22Rv1 (cell line): ENCODE data around the gene CUEDC1.
A peak's percentile ranks its signal among the peaks of the same experiment; 100 is the strongest.

ENCODE experiments used
- H3K27ac ChIP-seq: fragments of 450-650 bp; 2 replicates; pipeline ENCODE4 v1.5.1; 2017
- ZFX ChIP-seq: fragments of 450-650 bp; IDR thresholded peaks from 2 replicates; pipeline ENCODE4 v1.6.1; 2017; ENCODE audit warnings: antibody characterized with exemption, borderline replicate concordance
- TF ChIP-seq, protein P1 (sequence below): fragments of 450-650 bp; IDR thresholded peaks from 2 replicates; pipeline ENCODE4 v1.5.1; 2017; ENCODE audit warnings: mild to moderate bottlenecking

The CUEDC1 gene

DNA sequence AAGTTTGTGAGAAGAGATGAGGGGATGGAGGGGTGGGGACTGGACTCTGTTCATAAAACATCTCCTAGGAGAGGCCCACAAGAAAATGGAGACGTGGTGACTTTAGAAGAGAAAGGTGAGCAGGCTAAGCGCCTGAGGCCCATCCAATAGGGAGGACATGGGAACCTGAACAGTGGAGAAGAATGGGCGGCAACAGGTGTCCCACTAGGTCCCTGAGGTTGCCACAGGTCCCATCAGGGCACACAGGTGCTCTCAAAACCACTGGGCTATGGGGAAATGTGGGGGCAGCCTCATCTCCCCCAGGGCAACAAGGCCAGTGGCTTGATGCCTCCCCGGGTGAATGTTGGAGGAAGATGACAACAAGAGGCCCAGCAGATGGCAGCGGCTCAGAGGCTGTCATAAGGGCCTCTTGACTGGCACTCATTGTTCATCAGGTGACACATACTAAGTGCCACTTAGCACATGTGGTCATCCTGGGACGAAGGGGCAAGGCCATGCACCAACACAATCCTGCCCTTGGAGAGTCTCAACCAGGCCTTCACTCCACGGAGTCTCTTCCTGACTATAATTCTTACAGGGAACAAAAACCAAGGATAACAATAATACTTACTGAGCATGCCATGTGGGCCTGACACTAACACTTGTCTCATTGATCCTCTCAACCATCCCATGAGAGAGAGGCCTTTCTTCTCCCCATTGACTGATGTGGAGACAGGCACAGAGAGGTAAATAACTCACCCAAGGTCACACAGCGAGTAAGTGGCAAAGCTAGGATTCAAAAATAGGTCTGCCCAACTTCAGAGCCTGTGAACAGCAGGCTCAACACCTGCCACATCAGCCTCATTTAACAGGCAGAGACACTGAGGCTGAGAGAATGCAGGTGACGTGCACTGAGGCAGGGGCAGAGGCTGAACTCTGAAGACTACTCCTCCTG lies 38.0 kb downstream of the CUEDC1 start:
- TF ChIP-seq, protein P1, sequence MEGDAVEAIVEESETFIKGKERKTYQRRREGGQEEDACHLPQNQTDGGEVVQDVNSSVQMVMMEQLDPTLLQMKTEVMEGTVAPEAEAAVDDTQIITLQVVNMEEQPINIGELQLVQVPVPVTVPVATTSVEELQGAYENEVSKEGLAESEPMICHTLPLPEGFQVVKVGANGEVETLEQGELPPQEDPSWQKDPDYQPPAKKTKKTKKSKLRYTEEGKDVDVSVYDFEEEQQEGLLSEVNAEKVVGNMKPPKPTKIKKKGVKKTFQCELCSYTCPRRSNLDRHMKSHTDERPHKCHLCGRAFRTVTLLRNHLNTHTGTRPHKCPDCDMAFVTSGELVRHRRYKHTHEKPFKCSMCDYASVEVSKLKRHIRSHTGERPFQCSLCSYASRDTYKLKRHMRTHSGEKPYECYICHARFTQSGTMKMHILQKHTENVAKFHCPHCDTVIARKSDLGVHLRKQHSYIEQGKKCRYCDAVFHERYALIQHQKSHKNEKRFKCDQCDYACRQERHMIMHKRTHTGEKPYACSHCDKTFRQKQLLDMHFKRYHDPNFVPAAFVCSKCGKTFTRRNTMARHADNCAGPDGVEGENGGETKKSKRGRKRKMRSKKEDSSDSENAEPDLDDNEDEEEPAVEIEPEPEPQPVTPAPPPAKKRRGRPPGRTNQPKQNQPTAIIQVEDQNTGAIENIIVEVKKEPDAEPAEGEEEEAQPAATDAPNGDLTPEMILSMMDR = peak; percentile 36
- no peak for TF ChIP-seq ZFX
- no peak overlapping the region for H3K27ac ChIP-seq

DNA sequence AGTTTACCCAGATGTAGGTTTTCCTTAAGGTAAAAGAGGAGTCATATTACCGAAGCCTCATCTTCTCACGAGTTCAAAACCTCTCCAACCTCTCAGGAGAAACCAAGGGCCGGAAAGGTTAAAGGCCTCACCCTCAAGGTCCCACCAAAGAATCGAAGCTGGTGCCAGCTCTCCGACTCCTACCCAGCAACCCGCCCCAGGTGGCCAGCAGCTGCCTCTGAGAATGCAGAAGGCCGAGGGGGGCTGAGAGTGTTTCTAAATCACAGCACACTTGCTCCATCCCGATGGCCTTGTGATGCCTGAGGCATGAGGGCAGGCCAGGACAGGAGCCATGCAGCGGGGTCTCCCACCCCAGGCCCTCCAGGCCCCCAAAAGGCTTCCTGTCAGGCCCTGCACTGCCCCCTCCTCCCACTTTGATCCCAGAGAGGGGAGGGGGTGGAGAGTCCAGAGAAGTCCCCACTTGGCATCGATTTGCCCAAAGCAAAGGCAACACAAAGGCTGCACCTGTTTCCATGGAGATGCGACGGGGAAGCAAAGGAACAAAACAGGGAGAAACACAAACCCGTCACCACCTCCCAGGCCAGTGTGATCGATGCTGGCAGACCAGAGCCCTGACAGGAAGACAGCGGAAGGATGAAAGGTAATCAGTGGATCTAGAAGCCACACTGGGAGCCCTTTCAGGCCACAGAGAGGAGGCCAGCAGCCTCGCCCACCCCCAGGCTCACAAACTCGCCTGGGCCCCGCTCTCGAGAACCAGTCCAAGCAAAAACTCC lies 39.0 kb downstream of the CUEDC1 start:
- TF ChIP-seq, protein P1 = no peak
- TF ChIP-seq ZFX = no peak
- H3K27ac ChIP-seq = no peak overlapping the region

DNA sequence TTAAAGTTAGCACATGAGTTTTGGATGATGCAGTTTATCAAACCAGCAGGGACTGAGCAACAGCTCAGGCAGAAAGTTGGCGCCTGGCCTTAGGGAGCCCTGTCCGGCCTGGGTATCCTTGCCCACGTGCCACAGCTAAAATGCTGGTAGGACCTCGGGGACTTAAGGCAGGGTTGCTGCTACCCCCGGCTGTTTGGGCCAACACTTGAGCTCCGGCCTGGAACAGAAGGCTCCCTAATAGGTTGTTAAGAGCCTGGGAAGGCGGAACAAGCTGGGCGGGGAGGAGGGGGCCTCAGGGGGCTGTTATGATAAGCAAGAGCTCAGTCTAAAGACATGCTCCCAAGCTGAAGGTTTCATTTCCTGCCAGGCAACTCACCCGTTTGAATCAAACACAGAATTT lies 39.7 kb downstream of the CUEDC1 start:
- TF ChIP-seq, protein P1 = no peak
- TF ChIP-seq ZFX = no peak
- no peak overlapping the region for H3K27ac ChIP-seq

DNA sequence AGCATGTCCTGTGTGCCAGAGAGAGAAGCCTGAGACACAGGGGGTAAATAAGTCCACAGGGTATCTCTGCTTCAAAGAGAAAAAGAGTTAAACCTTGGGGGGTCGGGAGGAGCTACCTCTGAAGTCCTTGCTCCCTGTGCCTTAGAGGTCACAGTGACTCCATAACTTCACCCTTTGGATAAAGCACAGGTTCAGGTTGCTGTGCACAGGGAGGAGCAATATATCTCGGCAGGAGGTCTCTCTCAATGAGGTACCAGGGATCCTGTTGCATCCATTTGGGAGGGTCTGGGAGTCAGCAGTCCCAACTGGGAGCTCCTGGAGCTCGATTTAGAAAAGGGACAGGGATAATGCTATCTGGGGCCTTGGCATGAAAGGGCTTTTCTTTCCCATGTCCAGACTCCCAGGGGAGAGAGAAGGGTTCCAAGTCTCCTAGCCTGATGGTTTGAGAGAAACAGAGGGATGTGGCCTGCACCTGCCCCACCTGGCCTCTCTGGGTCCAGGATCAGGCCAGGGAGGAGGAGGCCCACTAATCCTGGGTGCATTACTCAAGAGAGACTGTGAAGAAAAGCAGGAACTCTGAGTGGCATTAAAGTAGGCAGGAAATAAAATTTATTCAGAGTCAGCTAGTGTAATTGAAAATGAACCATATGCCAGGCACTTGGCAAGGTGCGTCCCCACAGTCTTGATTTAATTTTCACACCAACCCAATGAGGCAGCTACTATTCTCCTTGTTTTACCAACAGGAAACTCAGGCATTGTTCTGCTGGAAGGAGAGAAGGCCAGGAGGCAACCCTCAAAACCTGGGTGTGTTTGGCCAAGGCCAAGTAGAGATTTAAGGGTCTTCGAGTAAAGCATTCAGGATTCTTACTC lies 40.7 kb downstream of the CUEDC1 start:
- no peak for TF ChIP-seq ZFX
- TF ChIP-seq, protein P1 = no peak
- H3K27ac ChIP-seq = no peak overlapping the region

DNA sequence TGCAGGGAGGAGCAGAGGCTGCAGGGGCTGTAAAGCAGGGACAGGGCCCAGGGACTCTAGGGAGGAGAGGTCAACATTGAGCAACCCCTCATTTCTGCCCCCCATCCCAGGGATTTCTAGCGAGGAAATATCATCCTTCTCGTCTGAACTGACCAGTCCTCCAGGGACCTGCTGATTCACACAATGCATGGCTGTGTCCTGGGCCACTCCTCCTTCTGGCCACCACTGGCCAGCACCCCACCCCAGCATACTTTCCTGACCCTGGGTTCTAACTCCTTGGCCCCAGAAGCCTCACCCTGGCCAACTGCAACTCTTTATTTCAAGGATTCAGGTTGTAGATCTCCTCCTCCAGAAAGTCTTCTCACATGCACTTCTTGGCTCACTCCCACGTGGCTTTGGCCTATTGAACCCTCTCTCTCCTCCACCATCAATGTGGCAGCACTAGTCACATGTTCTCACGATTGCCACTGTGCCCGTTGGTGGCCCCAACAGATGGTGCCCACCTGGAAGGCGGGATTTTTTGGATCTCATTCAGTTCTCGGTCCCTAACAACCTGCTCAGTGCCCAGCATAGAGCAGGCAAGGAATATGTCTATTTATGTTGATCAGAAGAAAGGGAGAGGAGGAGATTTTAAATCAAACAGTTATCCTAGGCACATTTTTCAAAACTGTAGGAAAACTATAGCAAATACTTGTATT lies 41.5 kb downstream of the CUEDC1 start:
- TF ChIP-seq ZFX = no peak
- H3K27ac ChIP-seq = no peak overlapping the region

DNA sequence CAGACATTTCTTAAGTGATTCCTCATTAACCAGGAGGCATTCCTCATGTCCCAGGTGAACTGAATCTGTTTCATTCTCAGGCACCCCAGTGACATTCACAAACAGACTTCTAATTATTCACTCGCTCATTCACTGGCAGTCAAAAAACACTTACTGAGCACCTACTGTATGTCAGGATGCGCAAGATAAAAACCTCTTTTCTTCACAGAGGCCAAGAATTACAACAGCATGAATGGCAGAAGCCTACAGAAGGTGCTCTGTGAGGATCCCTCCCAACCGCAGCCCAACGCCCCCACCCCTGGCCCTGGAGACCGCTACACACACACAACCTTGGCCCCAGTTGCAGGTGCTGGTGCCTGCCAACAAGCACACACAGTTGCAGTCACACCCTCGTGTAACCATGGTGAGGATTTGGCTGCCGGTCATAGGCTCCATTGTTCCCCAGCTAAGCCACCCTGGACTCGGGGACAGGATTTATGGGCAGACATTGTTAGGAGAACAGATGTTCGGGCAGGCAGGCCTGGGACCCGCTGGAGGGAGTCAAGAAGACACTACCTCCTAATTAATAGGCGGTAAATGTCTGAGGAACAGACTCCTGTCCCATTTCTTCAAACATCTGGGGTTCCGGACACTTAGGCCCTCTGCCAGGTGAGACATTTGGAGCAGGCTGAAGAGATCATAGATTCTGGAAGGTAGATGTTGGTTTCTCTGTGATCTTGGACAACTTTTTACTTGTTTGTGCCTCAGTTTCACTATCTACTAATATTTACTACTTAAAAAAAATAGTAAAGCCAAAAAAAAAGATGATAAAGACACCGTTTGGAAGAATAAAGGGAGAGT lies 43.2 kb downstream of the CUEDC1 start:
- H3K27ac ChIP-seq = no peak overlapping the region; the same call in 1 of the 2 replicates

More for the DNA sequence above, 43.2 kb downstream of the CUEDC1 start:
- no peak for TF ChIP-seq ZFX
- TF ChIP-seq, protein P1 = no peak
